Urothelium cell line (cell line): Measurements from ENCODE around the gene CYP3A7.
"Not testable (repeated sequence)": the region's sequence is repeated elsewhere in the genome, so short reads cannot be mapped to it uniquely, and the experiment has no call there.

Experiments
- DNase-seq: peaks from one replicate; pipeline ENCODE4 v3.0.0; 2011; ENCODE audit warnings: low spot score, mixed read lengths
- FAIRE-seq: peaks from 2 replicates; lab custom pipeline; 2011; peaks lifted over from hg19 to GRCh38; lab: Jason Lieb, UNC

The CYP3A7 gene

GRCh38 chr7:99742737-99743394 is 7.9 kb upstream of the CYP3A7 start:
- DNase-seq: no peak
- no peak for FAIRE-seq

DNA sequence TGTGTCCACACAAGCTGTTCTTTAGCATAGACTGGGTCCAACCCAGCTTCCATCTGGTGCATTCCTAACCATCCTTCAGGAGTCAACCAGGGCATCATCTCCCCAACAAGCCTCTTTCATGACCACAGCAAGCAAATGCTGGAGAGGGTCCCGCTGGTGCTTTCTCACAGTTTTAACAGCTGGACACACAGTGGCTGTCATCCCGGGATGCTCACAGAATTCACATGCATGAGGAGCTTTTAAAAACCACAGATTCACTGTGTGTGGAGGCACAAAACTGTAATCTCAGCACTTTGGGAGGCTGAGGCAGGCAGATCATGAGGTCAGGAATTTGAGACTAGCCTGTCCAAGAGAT is 6.4 kb upstream of the CYP3A7 start:
- no peak for FAIRE-seq

DNA sequence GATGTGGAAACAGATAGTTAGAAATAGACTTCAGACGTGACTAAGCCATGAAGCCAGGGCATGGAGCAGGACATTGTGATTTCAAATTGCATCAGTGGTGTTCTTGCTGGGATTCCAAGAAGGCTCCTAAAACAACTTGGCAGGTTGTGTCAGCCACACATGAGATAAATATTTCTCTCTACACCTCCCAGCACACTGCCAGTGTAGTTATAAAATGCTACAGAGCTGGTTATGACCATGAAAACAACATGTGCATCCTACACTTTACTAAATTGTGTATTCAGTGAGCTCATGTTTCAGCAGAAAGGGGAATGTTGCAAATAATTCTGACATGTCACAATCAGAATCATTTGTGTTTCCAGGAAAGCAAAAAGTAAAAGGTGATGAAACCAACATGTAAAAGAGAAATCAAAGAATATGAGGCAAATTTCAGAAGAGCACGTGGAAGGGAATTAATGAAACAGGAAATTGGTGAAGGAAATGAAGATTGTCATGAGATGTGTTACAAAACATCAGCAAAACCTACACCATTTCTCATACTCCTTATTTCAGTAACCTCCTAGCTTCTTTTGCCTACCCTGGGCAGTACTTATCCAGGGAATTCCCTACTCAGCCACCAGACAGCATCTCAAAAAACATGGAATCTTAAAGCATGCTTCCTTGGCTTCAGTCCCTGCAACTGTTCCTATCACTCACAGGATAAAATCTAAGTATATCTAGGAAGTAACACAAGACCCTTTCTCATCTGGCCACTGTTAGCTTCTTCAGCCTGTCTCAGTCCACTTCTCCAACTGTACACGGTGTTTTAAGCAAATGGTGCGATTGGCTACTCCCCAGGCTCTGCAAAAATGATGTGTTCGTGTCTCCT is 5.8 kb upstream of the CYP3A7 start:
- FAIRE-seq (no peak), DNase-seq (no peak)

More for the DNA sequence above, 6.4 kb upstream of the CYP3A7 start:
- no peak for DNase-seq

GRCh38 chr7:99739699-99740572 is 4.9 kb upstream of the CYP3A7 start:
- FAIRE-seq: peak; percentile 23
- no peak for DNase-seq

- FAIRE-seq: no peak
- DNase-seq: peak; percentile 23
Observed at GRCh38 chr7:99737726-99738125, 2.7 kb upstream of the CYP3A7 start.

DNA sequence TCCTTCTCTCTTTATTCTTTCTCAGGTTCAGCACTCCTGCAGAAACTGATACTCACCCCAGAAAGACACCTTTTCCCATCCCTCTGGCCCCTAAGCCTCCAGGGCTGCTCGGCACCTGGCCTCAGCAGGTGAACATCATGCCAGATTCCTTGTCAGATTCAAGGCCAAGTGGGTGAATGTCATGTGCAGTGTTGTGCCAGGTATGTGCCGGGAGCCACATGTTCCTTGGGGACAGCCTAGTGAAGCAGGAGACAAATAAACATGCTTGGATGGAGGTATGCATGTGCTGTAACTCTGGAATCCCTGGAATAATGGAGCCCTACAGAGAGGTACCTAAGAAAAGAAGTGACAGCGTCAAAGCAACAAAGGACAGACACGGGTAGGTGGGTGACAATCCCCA is 1.7 kb upstream of the CYP3A7 start:
- not testable (repeated sequence) for FAIRE-seq, DNase-seq

- DNase-seq: peak; percentile 25
- peak; percentile 83 for FAIRE-seq
Observed at GRCh38 chr7:99733448-99733847, 1.5 kb downstream of the CYP3A7 start.

GRCh38 chr7:99733003-99733402 is 2.0 kb downstream of the CYP3A7 start:
- no peak for FAIRE-seq
- no peak for DNase-seq

DNA sequence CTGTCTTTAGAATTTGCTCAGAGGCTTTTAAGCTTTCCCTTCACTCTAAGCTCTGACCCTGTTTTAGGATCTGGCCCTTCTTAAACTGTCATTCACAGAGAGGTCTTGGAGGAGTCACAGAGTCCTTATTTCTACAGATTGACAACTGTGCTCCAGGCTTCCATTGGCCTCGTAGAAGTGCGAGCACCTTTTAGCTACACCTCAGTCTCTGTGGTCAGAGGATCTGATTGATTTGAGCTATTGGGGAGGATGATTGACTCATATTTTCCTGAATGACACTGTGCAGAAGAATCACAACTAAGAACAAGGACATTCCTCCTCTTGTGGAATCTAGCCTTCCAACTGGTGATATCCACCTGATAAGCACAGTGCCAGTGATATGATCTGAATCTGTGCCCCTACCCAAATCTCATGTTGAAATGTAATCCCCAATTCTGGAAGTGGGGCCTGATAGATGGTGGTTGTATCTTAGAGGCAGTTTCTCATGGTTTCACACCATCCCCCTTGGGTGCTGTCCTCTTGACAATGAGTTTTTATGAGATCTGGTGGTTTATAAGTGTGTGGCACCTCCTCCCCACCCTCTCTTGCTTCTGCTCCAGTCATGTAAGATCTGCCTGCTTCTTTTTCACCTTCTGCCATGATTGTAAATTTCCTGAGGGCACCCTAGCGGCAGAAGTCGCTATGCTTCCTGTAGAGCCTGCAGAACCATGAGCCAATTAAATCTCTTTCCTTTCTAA is 3.2 kb downstream of the CYP3A7 start:
- DNase-seq (no peak), FAIRE-seq (no peak)

GRCh38 chr7:99730992-99731391 is 4.0 kb downstream of the CYP3A7 start:
- FAIRE-seq (no peak), DNase-seq (no peak)

DNA sequence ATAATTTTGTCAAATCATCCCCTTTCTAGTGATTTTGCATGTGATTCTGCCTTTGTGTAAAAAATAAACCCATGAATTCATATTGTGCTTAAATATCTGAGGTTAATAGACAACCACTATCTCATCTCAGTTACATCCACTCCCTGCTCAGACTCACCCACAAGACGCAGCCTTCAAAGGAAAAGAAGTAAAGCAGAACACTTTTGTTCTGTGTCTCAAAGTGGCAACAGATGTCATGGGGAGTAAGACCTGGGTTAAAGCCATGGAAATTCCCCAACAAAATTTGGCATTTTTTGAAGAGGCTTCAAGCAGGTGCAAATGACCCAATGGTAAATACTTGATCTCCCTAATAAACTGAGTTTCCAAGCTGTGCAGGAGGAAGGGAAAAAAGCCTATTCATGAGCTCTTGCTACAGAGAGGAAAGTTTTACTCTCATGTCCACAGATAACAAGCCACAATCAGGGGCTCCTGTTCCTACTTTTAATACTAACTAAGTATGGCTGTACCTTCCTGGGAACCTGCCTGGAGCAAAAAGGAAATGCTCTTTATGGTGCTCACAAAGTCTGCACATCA is 4.7 kb downstream of the CYP3A7 start:
- FAIRE-seq: no peak
- no peak for DNase-seq

GRCh38 chr7:99729486-99730237 is 5.3 kb downstream of the CYP3A7 start:
- DNase-seq: no peak

DNA sequence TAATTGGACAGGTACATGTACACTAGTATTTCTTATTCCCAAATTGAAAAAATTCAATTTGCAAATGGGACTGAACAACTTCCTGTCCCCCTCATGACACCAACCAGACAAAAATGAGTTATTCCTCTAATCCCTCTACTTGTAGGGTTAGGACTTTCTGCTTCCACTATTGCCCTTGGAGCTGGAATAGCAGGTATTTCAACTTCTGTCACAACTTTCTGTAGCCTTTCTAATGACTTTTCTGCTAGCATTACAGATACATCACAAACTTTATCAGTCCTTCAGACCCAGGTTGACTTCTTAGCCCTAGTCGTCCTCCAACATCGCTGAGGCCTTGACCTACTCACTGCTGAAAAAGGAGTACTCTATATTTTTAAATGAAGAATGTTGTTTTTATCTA is 6.4 kb downstream of the CYP3A7 start:
- DNase-seq (no peak), FAIRE-seq (no peak)

More at GRCh38 chr7:99729486-99730237, 5.3 kb downstream of the CYP3A7 start:
- FAIRE-seq: no peak

DNA sequence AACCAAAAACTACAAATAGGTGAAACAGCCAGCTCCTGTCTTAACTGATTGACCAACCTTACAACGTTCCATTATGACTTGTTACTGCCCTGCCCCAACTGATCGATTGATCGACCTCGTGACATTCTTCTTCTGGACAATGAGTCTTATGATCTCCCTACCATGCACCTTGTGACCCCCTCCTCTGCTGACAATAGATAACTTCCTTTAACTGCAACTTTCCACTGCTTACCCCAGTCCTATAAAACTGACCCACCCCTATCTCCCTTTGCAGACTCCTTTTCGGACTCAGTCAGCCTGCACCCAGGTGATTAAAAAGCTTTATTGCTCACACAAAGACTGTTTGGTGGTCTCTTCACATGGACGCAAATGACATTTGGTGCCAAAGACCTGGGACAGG is 11.8 kb downstream of the CYP3A7 start:
- not testable (repeated sequence) for FAIRE-seq, DNase-seq

DNA sequence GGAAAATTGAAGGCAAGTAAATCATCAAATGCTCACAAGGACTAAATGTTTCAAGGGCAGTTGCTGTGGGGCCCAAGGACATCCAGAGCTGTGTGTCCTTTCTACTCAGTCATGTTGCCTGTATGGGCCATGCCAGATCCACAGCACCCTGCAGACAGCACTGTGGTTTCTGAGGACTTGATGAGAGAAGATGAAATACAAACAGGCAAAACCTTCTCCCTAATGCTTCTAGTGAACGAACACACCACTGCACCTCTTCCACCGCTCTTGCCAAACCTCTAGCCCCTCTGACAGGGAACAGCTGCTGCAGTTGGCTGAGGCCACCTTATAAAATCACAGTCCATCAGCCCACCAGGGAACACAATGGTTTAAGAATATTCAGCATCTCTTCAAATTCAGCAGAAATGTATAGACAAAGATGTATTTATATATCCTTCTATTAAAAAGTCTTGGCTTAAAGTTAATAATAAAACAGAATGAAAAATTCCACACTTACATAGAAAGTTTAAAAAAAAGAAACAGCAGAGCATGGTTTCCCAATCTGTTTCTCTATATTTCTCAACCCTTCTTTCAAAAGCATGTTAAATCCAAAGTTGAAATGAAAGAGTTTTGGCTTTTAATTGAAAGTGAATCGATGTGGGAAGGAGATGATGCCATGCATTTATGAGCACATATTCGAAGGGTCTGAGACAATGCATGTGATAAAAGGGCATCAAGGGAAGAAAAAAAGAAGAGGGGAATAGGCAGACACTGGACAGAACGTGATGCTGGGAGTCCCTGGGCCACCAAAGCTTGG is 14.0 kb downstream of the CYP3A7 start:
- DNase-seq: no peak
- no peak for FAIRE-seq

- no peak for FAIRE-seq
- DNase-seq: no peak
Observed at GRCh38 chr7:99719996-99720769, 14.8 kb downstream of the CYP3A7 start.

DNA sequence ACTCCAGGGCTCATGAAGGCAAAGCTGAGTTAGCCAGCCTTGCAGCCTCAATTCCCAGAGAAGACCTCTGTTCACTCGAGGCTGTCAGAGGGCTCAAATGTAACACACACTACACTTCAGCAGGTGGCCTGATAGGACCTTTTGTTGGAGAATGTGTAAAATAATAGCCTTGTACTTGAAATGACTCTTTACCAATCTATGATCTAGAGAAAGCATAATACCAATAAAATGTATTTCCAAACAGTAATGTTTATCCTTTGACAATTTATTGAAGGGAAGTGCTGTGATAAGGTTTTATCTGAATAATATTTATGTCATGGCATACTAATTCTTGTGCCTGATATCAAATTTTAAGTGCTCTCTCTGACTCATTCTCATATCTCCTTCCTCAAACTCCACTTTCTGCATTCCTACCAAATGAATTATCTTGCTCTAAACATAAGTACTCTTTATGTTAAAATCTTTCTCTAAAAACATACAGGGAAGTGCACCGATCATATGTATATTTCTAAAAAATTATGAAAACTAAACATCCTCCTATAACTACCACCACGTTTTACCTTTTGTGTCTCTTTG is 20.9 kb downstream of the CYP3A7 start:
- FAIRE-seq: no peak
- DNase-seq: no peak
